AG04449 (cell line): ENCODE measurements around the gene AOPEP.

Experiments used
- CTCF ChIA-PET: fragments of 350-600 bp; formaldehyde crosslinking; extraction: SDS; loops from one replicate; lab custom pipeline; 2021; ENCODE audit warnings: antibody characterized with exemption; lab: Yijun Ruan, JAX
- POLR2A ChIA-PET: fragments of 400-600, 350-600 bp; formaldehyde crosslinking; extraction: SDS; loops from one replicate; lab custom pipeline; 2020; ENCODE audit warnings: antibody characterized with exemption, inconsistent platforms; lab: Yijun Ruan, JAX
- DNase-seq: peaks from one replicate; pipeline ENCODE4 v3.0.0-alpha.2; 2010; ENCODE audit warnings: low read depth, low spot score
- H3K4me3 ChIP-seq: 2 replicates; pipeline ENCODE4 v1.5.1; 2011; ENCODE audit warnings: low read depth, mild to moderate bottlenecking, control low read depth, low read length
- TF ChIP-seq, protein P1 (sequence below): IDR thresholded peaks from one replicate; pipeline ENCODE4 v1.5.1; 2011; ENCODE audit warnings: mild to moderate bottlenecking, moderate library complexity, low read length, control low read depth, inconsistent platforms; ENCODE audit not compliant: insufficient read depth; ENCODE audit errors: missing control alignments

AOPEP gene

DNA sequence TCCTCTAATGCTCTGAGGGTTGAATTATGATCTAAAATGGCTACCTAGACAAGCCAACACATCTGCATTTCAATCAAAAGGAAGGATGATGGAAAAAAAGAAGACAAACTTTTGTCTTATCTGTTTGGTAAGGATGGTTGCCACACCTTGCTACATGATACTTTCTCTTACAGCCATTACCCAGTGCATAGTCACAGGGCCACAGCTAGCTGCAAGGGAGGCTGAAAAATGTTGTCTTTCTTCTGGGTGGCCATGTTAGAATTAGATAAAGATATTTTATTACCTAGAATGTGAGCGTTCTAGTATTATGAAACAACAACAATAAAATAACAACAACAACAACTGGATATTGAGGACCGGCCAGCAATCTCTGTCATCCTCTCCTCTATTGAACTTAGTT lies 4.7 kb upstream of the AOPEP start:
- CTCF ChIA-PET, result interaction anchor here (1.7 kb wide), 1 partner anchor 14 kb away, joined by 3 read pairs; no protein-coding TSS in a partner anchor
- TF ChIP-seq, protein P1, sequence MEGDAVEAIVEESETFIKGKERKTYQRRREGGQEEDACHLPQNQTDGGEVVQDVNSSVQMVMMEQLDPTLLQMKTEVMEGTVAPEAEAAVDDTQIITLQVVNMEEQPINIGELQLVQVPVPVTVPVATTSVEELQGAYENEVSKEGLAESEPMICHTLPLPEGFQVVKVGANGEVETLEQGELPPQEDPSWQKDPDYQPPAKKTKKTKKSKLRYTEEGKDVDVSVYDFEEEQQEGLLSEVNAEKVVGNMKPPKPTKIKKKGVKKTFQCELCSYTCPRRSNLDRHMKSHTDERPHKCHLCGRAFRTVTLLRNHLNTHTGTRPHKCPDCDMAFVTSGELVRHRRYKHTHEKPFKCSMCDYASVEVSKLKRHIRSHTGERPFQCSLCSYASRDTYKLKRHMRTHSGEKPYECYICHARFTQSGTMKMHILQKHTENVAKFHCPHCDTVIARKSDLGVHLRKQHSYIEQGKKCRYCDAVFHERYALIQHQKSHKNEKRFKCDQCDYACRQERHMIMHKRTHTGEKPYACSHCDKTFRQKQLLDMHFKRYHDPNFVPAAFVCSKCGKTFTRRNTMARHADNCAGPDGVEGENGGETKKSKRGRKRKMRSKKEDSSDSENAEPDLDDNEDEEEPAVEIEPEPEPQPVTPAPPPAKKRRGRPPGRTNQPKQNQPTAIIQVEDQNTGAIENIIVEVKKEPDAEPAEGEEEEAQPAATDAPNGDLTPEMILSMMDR, result no peak
- H3K4me3 ChIP-seq, result no peak overlapping the region
- POLR2A ChIA-PET, result no interaction called here
- no peak for DNase-seq

DNA sequence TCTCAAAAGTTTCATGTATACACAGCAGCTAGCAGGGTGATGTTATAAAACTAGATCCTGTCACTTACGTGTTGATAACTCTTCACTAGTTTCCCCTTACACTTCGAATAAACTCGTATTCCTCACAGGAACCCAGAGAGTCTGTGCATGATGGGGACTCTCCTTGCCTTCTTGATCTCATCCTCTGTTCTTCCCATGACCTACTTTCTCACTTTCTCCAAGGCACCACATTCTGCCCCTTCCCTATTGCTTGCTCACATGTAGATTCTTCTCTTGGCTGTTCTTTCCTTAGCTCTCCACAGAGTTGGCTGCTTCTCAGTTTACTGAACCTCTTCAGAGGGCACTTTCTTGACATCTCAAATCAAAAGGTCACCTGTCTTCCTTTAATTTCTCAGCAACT lies 1.2 kb upstream of the AOPEP start:
- POLR2A ChIA-PET, result no interaction called here
- TF ChIP-seq, protein P1, result no peak
- H3K4me3 ChIP-seq, result no peak overlapping the region
- CTCF ChIA-PET, result interaction anchor here (0.9 to 2.2 kb wide), 3 partner anchors 8 to 406 kb away, joined by 3 to 11 read pairs (median 4); no protein-coding TSS in a partner anchor
- no peak for DNase-seq

DNA sequence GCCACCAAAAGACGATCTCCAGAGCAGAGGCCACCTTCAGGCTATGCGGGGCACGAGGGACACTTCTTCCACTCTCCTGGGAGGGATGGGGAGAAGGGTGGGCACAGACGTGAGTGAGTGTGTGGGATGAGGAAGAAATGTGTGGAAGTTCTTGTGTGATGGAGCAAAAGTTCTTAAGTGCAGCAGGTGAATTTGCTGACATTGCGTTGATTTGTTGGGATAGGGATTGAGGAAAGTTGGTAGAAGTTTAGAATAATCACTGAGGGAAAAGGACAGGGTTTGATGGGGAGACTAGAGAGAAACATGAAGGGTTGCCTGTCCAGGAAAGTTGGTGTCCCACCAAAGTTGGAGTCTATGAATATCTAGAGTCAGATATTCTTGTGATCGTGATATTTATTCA lies 2.2 kb downstream of the AOPEP start:
- ChIA-PET CTCF (interaction anchor here (1.6 kb wide), 1 partner anchor 397 kb away, joined by 4 read pairs; no protein-coding TSS in a partner anchor), POLR2A (no interaction called here)
- TF ChIP-seq, protein P1, result no peak
- DNase-seq, result no peak
- no peak overlapping the region for H3K4me3 ChIP-seq

DNA sequence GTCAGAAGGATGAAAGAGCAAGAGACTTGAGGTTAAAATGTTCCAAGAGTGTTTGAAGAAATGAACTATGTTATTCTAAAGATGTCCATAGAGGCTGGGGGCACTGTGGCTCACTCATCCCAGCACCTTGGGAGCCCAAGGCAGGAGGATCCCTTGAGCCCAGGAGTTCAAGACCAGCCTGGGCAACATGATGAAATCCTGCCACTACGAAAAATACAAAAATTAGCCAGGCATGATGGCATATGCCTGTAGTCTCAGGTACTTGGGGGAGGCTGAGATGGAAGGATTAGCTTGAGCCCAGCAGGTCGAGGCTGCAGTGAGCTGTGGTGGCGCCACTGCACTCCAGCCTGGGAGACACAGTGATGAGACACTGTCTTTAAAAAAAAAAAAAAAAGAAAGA lies 2.7 kb downstream of the AOPEP start:
- DNase-seq, result no peak
- TF ChIP-seq, protein P1, result no peak
- H3K4me3 ChIP-seq, result no peak overlapping the region
- CTCF ChIA-PET, result interaction anchor here (0.9 to 1.6 kb wide), 2 partner anchors 11 to 396 kb away, joined by 3 to 4 read pairs; no protein-coding TSS in a partner anchor
- POLR2A ChIA-PET, result no interaction called here

DNA sequence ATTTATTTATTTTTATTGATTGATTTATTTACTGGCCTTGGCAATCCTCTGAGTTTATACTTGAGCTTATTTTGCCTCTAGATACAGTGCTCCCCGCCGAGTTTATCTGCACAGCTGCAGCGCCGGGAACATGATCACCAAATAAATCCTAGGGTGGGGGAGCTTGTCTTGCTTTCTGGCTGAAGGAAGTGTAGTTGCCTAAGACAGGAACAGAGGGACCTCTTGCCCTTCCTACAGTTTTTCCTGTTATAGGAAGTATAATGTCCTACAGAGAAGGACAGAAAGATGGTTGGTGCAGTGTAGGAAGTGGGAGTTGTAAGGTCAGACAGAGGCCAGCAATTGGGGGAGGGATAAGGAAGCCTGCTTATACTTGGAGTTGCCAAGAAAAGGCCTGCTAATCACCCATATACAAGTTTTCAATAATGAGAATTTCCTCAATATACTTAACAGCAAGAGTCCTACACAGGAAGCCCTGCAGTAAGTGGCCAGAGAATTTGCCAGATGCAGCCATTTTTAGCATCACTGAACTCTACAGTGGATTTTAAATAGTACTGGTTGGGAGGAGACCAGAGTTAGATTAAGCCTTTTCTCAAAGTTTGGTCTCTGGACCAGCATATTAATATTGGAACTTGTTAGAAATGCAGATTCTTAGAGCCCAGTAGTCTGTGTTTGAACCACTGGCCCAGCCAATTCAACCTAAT lies 7.7 kb downstream of the AOPEP start:
- TF ChIP-seq, protein P1, result no peak
- DNase-seq, result no peak
- no peak overlapping the region for H3K4me3 ChIP-seq
- CTCF ChIA-PET, result interaction anchor here (1.1 to 1.5 kb wide), 2 partner anchors 66 to 398 kb away, joined by 4 to 5 read pairs; no protein-coding TSS in a partner anchor
- POLR2A ChIA-PET, result no interaction called here

DNA sequence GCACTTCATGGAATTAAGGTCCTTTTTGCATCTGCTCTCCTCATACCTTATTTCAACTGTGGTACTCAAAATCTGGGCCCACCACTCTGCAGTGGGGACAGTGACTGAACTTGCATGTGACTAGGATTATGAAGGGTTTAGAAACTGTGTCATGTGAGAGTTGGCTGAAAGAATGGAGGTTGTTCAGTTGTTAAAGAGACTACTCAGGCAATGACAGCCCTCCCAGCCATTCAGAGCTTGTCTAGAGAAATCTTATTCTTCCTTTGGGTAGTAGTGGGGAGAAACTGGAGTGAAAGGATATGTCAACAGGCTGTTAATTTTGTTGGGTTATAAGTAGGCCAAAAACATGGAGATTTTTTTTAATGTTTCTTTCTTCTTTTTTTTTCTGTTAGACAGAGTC lies 10.3 kb downstream of the AOPEP start:
- TF ChIP-seq, protein P1, result no peak
- no peak overlapping the region for H3K4me3 ChIP-seq
- POLR2A ChIA-PET, result no interaction called here
- CTCF ChIA-PET, result no interaction called here
- DNase-seq, result no peak
